Stimulated activated CD4-positive, alpha-beta T cell treated with anti-CD3 and anti-CD28 coated beads, TNF-alpha, amount 100 ng/mL, for 48 hours (primary cell): Measurements from ENCODE around the gene CDKAL1.

Experiments used
- DNase-seq, 3 donors: peaks; one replicate each; pipeline ENCODE4 v3.0.0-alpha.2; 2020; ENCODE audit warnings: low read depth in 3 of 3

Gene CDKAL1

GRCh38 chr6:20965276-20965675, 431.0 kb downstream of the CDKAL1 start:
- no peak for DNase-seq

- no peak for DNase-seq
Measured at GRCh38 chr6:20965915-20966314, 431.7 kb downstream of the CDKAL1 start.

- DNase-seq = no peak
Measured at GRCh38 chr6:20969551-20969950, 435.3 kb downstream of the CDKAL1 start.

DNA sequence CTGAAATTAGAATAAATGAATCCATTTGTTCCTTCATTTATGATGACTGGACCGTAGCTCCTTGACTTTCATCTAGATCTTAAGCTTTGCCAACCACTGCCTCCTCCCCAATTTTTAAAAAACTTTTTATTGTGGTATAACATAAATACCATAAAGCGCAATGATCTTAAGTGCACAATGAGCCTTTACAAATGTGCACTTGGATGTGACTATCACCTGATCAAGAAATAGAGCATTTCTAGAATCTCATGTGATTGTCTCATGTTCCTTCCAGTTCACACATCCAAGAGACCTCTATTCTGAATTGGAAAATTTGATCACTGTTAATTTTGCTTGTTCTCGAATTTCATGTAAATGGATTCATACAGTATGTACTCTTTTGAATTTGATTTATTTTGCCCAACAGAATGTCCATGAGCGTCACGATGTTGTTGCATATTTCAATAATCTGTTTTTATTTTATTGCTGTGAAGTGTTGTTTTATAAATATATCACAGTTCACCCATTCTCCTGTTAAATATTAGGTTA, 442.2 kb downstream of the CDKAL1 start:
- no peak for DNase-seq

DNA sequence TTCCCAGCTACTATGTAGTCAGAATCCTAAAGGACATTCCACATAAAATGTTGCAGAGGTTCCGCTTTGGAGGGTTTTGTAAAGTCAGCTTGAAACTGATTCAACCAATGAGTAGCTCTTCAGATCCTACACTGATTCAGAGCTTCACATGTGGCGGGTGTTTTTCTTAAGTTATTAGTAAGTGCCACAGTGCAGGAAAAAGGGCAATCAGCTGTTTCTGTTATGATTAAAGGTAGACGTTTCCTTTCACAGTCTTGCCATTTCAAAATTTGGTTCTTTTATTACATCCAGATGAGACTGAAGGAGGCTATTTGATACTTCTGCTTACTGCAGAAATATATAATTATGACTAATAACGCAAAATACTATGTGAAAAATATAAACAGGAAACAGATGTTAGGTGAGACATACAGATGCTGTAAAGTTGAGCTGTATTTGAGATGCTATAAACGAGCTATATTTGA, 443.9 kb downstream of the CDKAL1 start:
- DNase-seq = no peak

DNA sequence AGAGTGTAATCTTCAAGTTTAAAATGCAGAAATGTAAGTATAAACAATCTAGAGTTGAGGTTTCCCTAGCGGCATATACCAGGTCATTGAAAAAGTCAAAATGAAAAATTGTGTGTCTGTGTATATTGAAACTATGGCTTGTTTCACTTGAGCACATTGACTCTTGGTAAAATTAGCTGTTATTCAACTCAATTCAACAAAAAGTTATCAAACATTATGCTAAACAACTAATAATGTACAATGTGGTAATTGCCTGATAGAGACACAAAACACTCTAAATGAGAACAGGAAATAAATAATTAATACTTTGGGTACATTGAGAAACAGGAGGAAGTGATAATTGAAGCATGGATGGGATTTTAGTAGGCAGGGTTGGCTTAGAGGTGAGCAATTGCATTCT, 444.8 kb downstream of the CDKAL1 start:
- no peak for DNase-seq

- DNase-seq = no peak
Measured at GRCh38 chr6:20983961-20984360, 449.7 kb downstream of the CDKAL1 start.

- no peak for DNase-seq
Measured at GRCh38 chr6:20985821-20986220, 451.6 kb downstream of the CDKAL1 start.

- DNase-seq = no peak
Measured at GRCh38 chr6:20991910-20992309, 457.7 kb downstream of the CDKAL1 start.

GRCh38 chr6:20996099-20996498, 461.8 kb downstream of the CDKAL1 start:
- DNase-seq = no peak

- no peak for DNase-seq
Measured at GRCh38 chr6:20997143-20997769, 463.0 kb downstream of the CDKAL1 start.

GRCh38 chr6:20997770-20998147, 463.5 kb downstream of the CDKAL1 start:
- DNase-seq = no peak

DNA sequence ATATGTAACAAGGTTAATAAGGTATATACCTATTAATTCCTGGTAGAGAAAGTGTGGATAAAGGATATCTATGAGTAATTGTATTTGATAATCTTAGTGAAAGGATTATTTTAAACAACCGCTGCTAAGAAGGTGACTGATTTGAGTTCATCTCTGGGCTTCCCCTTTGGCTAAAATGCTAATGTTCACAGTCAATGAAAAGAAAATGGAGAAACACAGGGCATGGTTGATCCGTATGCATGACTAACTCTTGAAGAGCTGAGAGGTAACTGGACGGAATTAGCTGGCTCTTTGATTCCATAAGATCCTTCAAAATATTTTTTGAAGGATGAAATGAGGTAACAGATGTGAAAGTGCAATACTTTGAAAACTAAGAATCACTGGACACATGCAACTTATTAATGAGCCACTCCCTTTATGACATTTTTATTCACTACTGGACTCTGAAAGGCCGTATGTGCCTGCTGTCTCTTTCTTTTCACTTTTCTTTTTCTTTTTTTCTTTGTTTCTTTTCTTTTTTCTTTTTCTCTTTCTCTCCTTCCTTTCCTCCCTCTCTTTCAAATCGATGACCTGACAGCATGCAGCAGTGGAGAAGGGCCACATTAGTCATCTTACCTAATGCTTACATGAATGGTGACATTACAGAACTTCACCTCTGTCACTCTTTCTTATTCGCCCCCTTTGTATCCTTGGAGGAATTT, 464.6 kb downstream of the CDKAL1 start:
- DNase-seq = no peak

- DNase-seq = no peak
Measured at GRCh38 chr6:21000331-21000801, 466.1 kb downstream of the CDKAL1 start.

- no peak for DNase-seq
Measured at GRCh38 chr6:21001736-21002135, 467.5 kb downstream of the CDKAL1 start.

GRCh38 chr6:21003780-21004541, 469.7 kb downstream of the CDKAL1 start:
- no peak for DNase-seq

DNA sequence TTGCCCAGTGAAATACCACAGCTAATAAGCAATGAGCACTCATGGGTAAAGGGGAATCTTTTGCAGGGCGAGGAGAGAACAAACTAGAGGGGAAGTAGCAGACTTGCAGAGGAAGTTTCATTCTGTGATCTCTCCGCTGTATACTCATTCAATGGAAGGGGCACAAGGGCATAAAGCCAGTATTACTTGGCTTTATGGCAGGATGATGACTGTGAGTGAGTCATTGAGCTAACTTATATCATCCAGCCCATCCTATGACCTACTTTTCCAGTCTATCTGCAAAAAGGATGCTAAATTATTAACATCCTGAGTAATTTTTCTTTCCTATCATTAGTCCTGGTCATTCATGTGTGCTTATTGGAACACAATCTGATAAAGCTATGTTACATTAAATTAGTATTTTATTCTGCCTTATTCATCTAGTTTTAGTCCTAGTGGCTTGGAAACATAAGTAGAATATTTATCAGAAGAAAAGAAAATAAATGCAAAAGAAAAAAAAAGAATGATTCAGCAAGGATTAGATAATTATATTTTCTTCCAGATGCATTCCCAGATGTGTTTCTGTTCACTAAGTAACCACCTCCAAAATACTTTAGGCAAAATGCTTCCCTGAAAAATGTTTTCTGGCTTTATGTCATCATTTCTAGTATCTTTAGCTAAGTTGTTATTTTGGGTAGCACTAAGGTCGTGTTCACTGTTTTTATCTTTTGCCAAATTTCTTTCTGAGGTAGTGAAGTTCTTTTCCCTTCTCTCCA, 471.7 kb downstream of the CDKAL1 start:
- no peak for DNase-seq

DNA sequence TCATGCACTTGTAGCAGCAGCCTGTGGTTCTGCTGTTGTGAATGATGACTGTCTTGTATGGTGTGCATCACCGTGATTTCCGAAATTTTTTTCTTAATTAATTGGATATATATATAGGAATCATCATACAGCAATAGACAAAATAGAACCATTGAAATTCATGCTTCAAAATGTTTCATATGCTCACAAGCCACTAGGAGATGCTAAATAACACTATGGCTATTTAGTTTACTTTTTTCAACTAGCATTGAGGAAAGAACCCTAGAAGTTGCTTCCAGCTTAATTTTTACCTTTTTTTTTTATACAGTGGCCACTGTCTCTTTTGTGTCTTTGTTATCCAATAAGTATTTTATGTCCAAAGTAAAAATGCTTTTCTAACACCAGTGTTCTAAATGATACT, 485.4 kb downstream of the CDKAL1 start:
- DNase-seq = no peak

DNA sequence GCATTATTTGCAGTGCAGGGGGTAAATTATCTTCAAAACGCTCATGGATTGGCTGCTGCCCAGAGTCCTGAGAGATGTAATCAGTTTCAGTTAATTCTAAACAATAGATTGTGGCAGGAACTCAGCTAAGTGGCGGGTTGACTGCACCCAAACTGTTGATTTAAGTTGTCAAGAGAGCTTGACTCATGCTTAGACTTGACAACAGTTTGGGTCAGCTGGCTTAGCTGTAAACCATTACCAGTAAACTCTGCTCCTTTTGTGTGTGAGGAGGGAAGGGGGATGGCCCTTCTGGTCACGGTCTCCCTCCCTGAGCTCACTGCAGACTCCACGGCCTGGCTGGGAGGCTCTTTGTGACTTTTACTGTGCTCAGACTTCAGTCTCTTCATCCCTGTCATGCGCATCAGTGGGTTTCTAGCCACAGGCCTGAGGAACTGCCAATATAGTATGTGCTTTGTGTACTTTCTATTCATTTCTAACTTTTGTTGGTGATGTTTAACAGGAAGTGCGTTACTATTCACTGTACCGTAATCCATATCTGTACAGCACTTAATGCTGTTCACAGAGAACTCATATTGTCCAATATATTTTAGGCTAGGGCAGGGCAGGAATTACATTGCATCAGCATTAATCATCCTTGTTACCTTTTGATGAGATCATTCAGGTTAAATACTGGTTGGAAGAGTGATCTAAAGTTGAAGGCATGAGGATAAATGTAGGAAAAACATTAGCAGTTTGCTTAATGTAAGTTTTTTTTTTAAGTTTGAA, 488.3 kb downstream of the CDKAL1 start:
- no peak for DNase-seq

GRCh38 chr6:21023210-21023609, 489.0 kb downstream of the CDKAL1 start:
- no peak for DNase-seq

DNA sequence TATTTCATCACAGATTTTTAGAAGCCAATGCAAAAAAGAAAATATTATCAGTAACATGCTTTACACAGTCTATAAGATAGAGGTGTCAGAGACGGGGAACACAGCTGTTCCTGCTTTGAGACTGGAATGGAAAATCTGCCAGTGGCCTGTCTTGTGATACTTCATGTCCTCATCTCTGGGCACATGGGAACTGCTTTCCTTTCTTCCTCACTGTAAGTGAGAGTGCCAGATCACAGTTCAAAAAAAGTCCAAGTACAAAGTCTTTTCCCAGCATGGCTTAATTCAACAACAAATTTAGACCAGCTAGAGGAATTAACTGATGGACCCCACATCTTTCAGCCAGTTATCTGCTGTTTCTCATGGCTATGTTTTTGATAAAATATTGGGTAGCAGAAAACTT, 490.4 kb downstream of the CDKAL1 start:
- no peak for DNase-seq
